Naive thymus-derived CD4-positive, alpha-beta T cell (primary cell): Measurements from ENCODE around the gene GRAMD2A. TPM values are rescaled to one million over a fixed set of nuclear protein-coding genes. Genes with fewer than 3 reads are reported as not detected.

Source experiments
- ATAC-seq: fragments of 150-1000 bp; cut with Tn5 transposase; 2 replicates; pipeline ENCODE4 v1.10.0; 2021; ENCODE audit warnings: mild to moderate bottlenecking, moderate library complexity
- CTCF ChIA-PET: fragments of 350-600 bp; sonication (Branson Sonifier 250); formaldehyde crosslinking; loops from one replicate; lab custom pipeline; 2021; ENCODE audit warnings: antibody characterized with exemption; lab: Charles Lee
- POLR2A ChIA-PET: fragments of 350-600 bp; sonication (Branson Sonifier 250); formaldehyde crosslinking; loops from one replicate; lab custom pipeline; 2021; ENCODE audit warnings: antibody characterized with exemption, inconsistent platforms; lab: Charles Lee
- DNase-seq, 9 donors: peaks; one replicate each; pipeline versions ENCODE4 v3.0.0 to v3.0.0-alpha.2; 2020 to 2022; ENCODE audit warnings: mixed read lengths in 1 of 9
- H3K27ac ChIP-seq: one replicate; pipeline ENCODE4 v1.7.0; 2013; ENCODE audit warnings: mild to moderate bottlenecking, low read depth, low read length, moderate library complexity
- H3K27me3 ChIP-seq, 2 donors: one replicate each; pipeline ENCODE4 v1.7.0; 2013; ENCODE audit warnings: low read length in 2 of 2, mild to moderate bottlenecking in 2 of 2, moderate library complexity in 2 of 2; ENCODE audit not compliant: control insufficient read depth in 2 of 2, insufficient read depth in 2 of 2
- H3K36me3 ChIP-seq, 3 experiments: 1 replicate in 2 of 3; 2 replicates in 1 of 3; pipeline ENCODE4 v1.7.0; 2013; ENCODE audit warnings: low read length in 3 of 3, mild to moderate bottlenecking in 3 of 3, moderate library complexity in 1 of 3; ENCODE audit not compliant: insufficient read depth in 3 of 3, control insufficient read depth in 2 of 3
- H3K4me1 ChIP-seq, 2 donors: one replicate each; pipeline ENCODE4 v1.7.0; 2013; ENCODE audit warnings: low read length in 2 of 2, mild to moderate bottlenecking in 2 of 2, moderate library complexity in 1 of 2; ENCODE audit not compliant: control insufficient read depth in 2 of 2, insufficient read depth in 2 of 2
- H3K4me3 ChIP-seq: 2 replicates; pipeline ENCODE4 v1.7.0; 2013; ENCODE audit warnings: mild to moderate bottlenecking, low read length
- H3K9me3 ChIP-seq, 3 experiments: 1 replicate in 2 of 3; 2 replicates in 1 of 3; pipeline ENCODE4 v1.7.0; 2013; ENCODE audit warnings: low read length in 3 of 3; ENCODE audit not compliant: control insufficient read depth in 2 of 3
- H3K27ac Mint-ChIP-seq, 9 donors: one replicate each; pipeline ENCODE4 v1.8.0; 2020 to 2022; ENCODE audit warnings: mixed read lengths in 9 of 9, mild to moderate bottlenecking in 8 of 9, moderate library complexity in 5 of 9, inconsistent platforms in 2 of 9
- H3K27me3 Mint-ChIP-seq, 5 donors: one replicate each; pipeline ENCODE4 v1.8.0; 2021 to 2022; ENCODE audit warnings: mixed read lengths in 5 of 5, mild to moderate bottlenecking in 1 of 5
- H3K36me3 Mint-ChIP-seq, 5 donors: one replicate each; pipeline ENCODE4 v1.8.0; 2020 to 2022; ENCODE audit warnings: mixed read lengths in 5 of 5, mild to moderate bottlenecking in 3 of 5, inconsistent platforms in 1 of 5
- H3K4me1 Mint-ChIP-seq, 7 donors: one replicate each; pipeline ENCODE4 v1.8.0; 2020 to 2022; ENCODE audit warnings: mixed read lengths in 7 of 7, mild to moderate bottlenecking in 3 of 7, inconsistent platforms in 1 of 7
- H3K4me3 Mint-ChIP-seq, 10 donors: one replicate each; pipeline ENCODE4 v1.8.0; 2020 to 2022; ENCODE audit warnings: mild to moderate bottlenecking in 10 of 10, mixed read lengths in 10 of 10, moderate library complexity in 6 of 10, inconsistent platforms in 2 of 10
- H3K9me3 Mint-ChIP-seq, 11 donors: one replicate each; pipeline ENCODE4 v1.8.0; 2020 to 2022; ENCODE audit warnings: mixed read lengths in 11 of 11, mild to moderate bottlenecking in 4 of 11, inconsistent platforms in 1 of 11, moderate library complexity in 1 of 11
- intact Hi-C, 2 donors: fragments of 100-400 bp; cut with micrococcal nuclease; formaldehyde crosslinking; loops; one replicate each; pipeline ENCODE4 v1.15.1; 2023
- polyA plus RNA-seq, 2 donors: library from polyadenylated mRNA; unstranded; fragments of 300-500 nt; fragmentation: Illumina TruSeq; gene quantifications; one replicate each; pipeline ENCODE4 v1.2.3, GENCODE V29; 2021
- total RNA-seq, 6 experiments: library from RNA in 5 of 6; stranded (reverse) in 5 of 6; gene quantifications; 1 replicate in 5 of 6; 2 replicates in 1 of 6; pipeline ENCODE4 v1.2.3 and lab custom pipeline; 2021 to 2026

The GRAMD2A gene
- total and polyA plus RNA-seq, 7 experiments from 2014 or later = not detected

GRCh38 chr15:72135719-72136118 is 61.9 kb downstream of the GRAMD2A start:
- Histone ChIP-seq H3K27ac (no peak overlapping the region), H3K9me3 (no peaks in the 10 kb centered on the region), H3K4me3 (no peak overlapping the region), H3K36me3 (no peaks in the 10 kb centered on the region), H3K27me3 (no peaks in the 10 kb centered on the region), H3K4me1 (no peaks in the 10 kb centered on the region)
- intact Hi-C loops = no loop called here
- Mint-ChIP-seq H3K27ac (no peak overlapping the region), H3K27me3 (peaks cover 0 to 2% (median 0%) of the 10 kb centered on the region in 5 donors), H3K4me1 (no peaks in the 10 kb centered on the region), H3K9me3 (no peaks in the 10 kb centered on the region), H3K36me3 (peaks cover 0 to 4% (median 0%) of the 10 kb centered on the region in 5 donors), H3K4me3 (no peak overlapping the region)
- no peak for ATAC-seq
- CTCF ChIA-PET = no interaction called here
- DNase-seq = no peak
- POLR2A ChIA-PET = interaction anchor here (0.9 kb wide), 1 partner anchor 8 kb away, joined by 4 read pairs; no protein-coding TSS in a partner anchor

DNA sequence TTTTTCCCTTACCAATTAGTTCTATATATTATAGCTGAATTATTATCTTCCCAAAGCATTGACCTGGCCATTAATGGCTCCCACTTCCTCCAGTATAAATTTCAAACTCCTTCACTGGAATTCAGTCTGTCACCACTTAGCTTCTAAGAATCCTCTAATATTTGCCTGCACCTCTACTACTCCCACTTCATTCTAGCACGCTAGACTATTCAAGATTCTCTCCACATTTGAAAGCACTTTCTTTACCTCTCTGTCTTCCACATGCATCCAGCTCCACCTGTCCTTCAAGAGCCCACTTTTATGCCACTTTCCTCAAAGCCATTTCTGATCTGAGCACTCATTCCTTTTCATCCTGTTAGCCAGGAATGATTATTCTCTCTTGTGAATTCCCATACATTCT is 64.4 kb downstream of the GRAMD2A start:
- no peak for ATAC-seq
- Histone ChIP-seq H3K36me3 (no peaks in the 10 kb centered on the region), H3K9me3 (no peaks in the 10 kb centered on the region), H3K4me1 (no peaks in the 10 kb centered on the region), H3K27me3 (no peaks in the 10 kb centered on the region), H3K4me3 (no peak overlapping the region), H3K27ac (no peak overlapping the region)
- Mint-ChIP-seq H3K4me3 (no peak overlapping the region), H3K9me3 (no peaks in the 10 kb centered on the region), H3K27ac (no peak overlapping the region), H3K4me1 (no peaks in the 10 kb centered on the region), H3K36me3 (no peaks in the 10 kb centered on the region), H3K27me3 (peaks cover 0 to 4% (median 0%) of the 10 kb centered on the region in 5 donors)
- CTCF ChIA-PET = no interaction called here
- POLR2A ChIA-PET = no interaction called here
- intact Hi-C loops = no loop called here
- DNase-seq = no peak

DNA sequence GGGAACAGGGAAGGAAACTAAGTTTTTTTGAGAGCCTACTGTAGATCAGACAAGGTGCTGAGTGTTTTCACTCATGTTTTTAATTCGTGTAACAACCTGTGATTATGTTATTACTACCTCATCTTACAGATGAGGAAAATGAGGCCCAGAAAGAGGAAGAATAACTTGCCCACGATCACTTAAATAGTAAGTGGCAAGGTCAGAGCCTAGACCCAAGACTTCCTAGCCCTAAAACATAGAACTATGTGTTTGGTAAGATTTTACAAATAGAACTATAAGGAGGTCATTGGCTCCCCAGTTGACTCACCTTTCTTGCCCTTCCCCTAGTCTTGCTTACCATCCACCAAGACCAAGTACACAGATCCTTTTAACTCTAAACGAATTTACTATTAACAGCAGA is 65.7 kb downstream of the GRAMD2A start:
- H3K27me3 Mint-ChIP-seq = peaks cover 0 to 7% (median 0%) of the 10 kb centered on the region in 5 donors
- H3K4me1 Mint-ChIP-seq = no peaks in the 10 kb centered on the region
- H3K27ac Mint-ChIP-seq = no peak overlapping the region
- POLR2A ChIA-PET = no interaction called here
- no peak for DNase-seq
- ATAC-seq = no peak
- no peaks in the 10 kb centered on the region for H3K27me3 ChIP-seq
- CTCF ChIA-PET = no interaction called here
- H3K4me1 ChIP-seq = no peaks in the 10 kb centered on the region
- no peaks in the 10 kb centered on the region for H3K9me3 ChIP-seq
- H3K27ac ChIP-seq = no peak overlapping the region
- H3K9me3 Mint-ChIP-seq = no peaks in the 10 kb centered on the region
- intact Hi-C loops = no loop called here
- no peak overlapping the region for H3K4me3 Mint-ChIP-seq
- H3K36me3 ChIP-seq = no peaks in the 10 kb centered on the region
- H3K4me3 ChIP-seq = no peak overlapping the region
- H3K36me3 Mint-ChIP-seq = no peaks in the 10 kb centered on the region

DNA sequence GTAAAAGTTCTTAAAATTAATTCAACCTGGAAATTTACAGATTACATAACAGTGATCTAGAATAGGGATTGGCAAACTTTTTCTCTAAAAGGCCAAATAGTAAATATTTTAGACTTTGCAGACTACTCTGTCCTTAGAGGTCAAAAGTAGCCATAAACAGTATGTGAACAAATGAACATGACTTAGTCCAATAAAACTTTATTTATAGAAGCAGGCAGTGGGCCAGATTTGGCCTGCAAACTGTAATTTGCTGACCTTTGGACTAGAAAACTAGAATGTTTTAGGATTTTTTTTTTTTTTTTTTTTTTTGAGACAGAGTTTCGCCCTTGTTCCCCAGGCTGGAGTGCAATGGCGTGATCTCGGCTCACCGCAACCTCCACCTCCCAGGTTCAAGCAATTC is 67.3 kb downstream of the GRAMD2A start:
- POLR2A ChIA-PET = no interaction called here
- Histone ChIP-seq H3K9me3 (no peaks in the 10 kb centered on the region), H3K4me3 (no peak overlapping the region), H3K27ac (no peak overlapping the region), H3K27me3 (no peaks in the 10 kb centered on the region), H3K36me3 (no peaks in the 10 kb centered on the region), H3K4me1 (no peaks in the 10 kb centered on the region)
- intact Hi-C loops = no loop called here
- Mint-ChIP-seq H3K4me1 (no peaks in the 10 kb centered on the region), H3K9me3 (no peaks in the 10 kb centered on the region), H3K27me3 (peaks cover 0 to 7% (median 0%) of the 10 kb centered on the region in 5 donors), H3K27ac (no peak overlapping the region), H3K4me3 (no peak overlapping the region), H3K36me3 (no peaks in the 10 kb centered on the region)
- CTCF ChIA-PET = no interaction called here
- no peak for ATAC-seq
- DNase-seq = no peak

DNA sequence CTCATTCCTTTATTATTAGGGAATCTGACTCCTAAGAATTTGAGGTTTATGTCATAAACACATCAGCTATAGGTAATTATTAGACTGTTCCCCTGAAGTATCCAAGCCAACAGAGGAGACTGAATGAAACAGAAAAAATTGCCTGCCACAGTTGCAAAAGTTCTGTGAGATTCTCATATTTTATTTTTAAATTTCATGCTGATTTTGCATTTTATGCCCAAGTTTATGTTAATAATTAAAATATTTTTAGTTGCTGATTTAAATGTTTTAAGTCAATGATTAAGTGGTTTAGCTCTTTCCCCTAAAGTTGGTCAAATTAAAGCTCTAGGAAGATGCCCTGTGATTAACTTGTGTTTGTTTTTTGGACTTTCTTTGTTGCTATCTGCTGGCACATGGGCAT is 69.2 kb downstream of the GRAMD2A start:
- no peaks in the 10 kb centered on the region for H3K36me3 Mint-ChIP-seq
- no peak overlapping the region for H3K4me3 ChIP-seq
- H3K27me3 ChIP-seq = no peaks in the 10 kb centered on the region
- no peaks in the 10 kb centered on the region for H3K9me3 ChIP-seq
- H3K36me3 ChIP-seq = no peaks in the 10 kb centered on the region
- ATAC-seq = no peak
- H3K27ac Mint-ChIP-seq = no peak overlapping the region
- ChIA-PET POLR2A (no interaction called here), CTCF (no interaction called here)
- H3K4me3 Mint-ChIP-seq = no peak overlapping the region
- no peaks in the 10 kb centered on the region for H3K9me3 Mint-ChIP-seq
- no peak overlapping the region for H3K27ac ChIP-seq
- no peaks in the 10 kb centered on the region for H3K4me1 Mint-ChIP-seq
- H3K4me1 ChIP-seq = no peaks in the 10 kb centered on the region
- peaks cover 0 to 7% (median 0%) of the 10 kb centered on the region in 5 donors for H3K27me3 Mint-ChIP-seq
- intact Hi-C loops = no loop called here
- DNase-seq = no peak

GRCh38 chr15:72127724-72128322 is 69.8 kb downstream of the GRAMD2A start:
- Histone ChIP-seq H3K36me3 (no peaks in the 10 kb centered on the region), H3K4me1 (no peaks in the 10 kb centered on the region), H3K27me3 (no peaks in the 10 kb centered on the region), H3K4me3 (no peak overlapping the region), H3K9me3 (no peaks in the 10 kb centered on the region), H3K27ac (no peak overlapping the region)
- Mint-ChIP-seq H3K36me3 (no peaks in the 10 kb centered on the region), H3K9me3 (no peaks in the 10 kb centered on the region), H3K27ac (no peak overlapping the region), H3K4me1 (no peaks in the 10 kb centered on the region), H3K4me3 (no peak overlapping the region), H3K27me3 (peaks cover 0 to 7% (median 0%) of the 10 kb centered on the region in 5 donors)
- DNase-seq (no peak), ATAC-seq (no peak)
- ChIA-PET POLR2A (interaction anchor here (0.7 to 1.2 kb wide), 2 partner anchors 8 to 383 kb away, joined by 3 to 4 read pairs; no protein-coding TSS in a partner anchor), CTCF (no interaction called here)
- intact Hi-C loops = no loop called here

DNA sequence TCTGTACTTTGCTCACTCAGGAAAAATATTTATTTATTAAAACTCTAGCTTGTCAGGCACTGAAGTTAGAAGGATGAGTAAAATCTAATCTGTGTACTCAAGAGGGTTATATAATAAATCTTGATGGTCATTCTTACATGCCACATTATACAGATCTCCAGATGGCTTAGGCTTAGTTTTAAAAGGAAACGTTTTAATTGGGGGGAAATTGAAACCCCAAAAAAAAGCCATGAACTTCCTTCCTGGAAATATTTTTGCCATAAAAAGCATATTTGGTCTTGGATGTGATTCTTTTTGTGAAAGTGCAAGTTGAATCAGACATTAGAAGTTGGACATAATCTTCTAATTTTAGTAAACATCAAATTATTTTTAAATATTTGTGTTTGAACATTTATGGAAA is 73.4 kb downstream of the GRAMD2A start:
- DNase-seq (no peak), ATAC-seq (no peak)
- Histone ChIP-seq H3K9me3 (no peaks in the 10 kb centered on the region), H3K4me1 (no peaks in the 10 kb centered on the region), H3K27me3 (no peaks in the 10 kb centered on the region), H3K27ac (no peak overlapping the region), H3K4me3 (no peak overlapping the region), H3K36me3 (no peaks in the 10 kb centered on the region)
- intact Hi-C loops = no loop called here
- CTCF ChIA-PET = no interaction called here
- POLR2A ChIA-PET = no interaction called here
- Mint-ChIP-seq H3K4me1 (peaks cover under 1 to 5% (median 2%) of the 10 kb centered on the region in 7 donors), H3K36me3 (no peaks in the 10 kb centered on the region), H3K4me3 (no peak overlapping the region), H3K27me3 (peaks cover 0 to 4% (median 0%) of the 10 kb centered on the region in 5 donors), H3K9me3 (no peaks in the 10 kb centered on the region), H3K27ac (no peak overlapping the region)
